Right atrium auricular region (tissue), 2 donors: ENCODE data around the gene SCGB3A2. TPM values are rescaled to one million over a fixed set of nuclear protein-coding genes. Genes with fewer than 3 reads are reported as not detected.

Source experiments
- DNase-seq: peaks from one replicate; pipeline ENCODE4 v3.0.0-alpha.2; 2019; ENCODE audit warnings: low spot score
- H3K27ac ChIP-seq, 2 donors: fragments of 200-600 bp; sonication (generic); 1 replicate in 1 of 2; 2 replicates in 1 of 2; pipeline ENCODE4 v1.5.1; 2016 to 2019
- H3K27me3 ChIP-seq, 2 donors: fragments of 200-600 bp; sonication (generic); one replicate each; pipeline versions ENCODE4 v1.5.1 to v1.6.0; 2017 to 2019
- H3K36me3 ChIP-seq: fragments of 200-600 bp; sonication (generic); one replicate; pipeline ENCODE4 v1.5.1; 2016
- H3K4me1 ChIP-seq, 2 donors: fragments of 200-600 bp; sonication (generic); one replicate each; pipeline versions ENCODE4 v1.5.1 to v1.6.0; 2017 to 2019
- H3K4me3 ChIP-seq, 2 donors: fragments of 200-600 bp; sonication (generic); 1 replicate in 1 of 2; 2 replicates in 1 of 2; pipeline ENCODE4 v1.5.1; 2017 to 2019; ENCODE audit warnings: mild to moderate bottlenecking in 1 of 2, moderate library complexity in 1 of 2
- H3K9me3 ChIP-seq, 2 donors: fragments of 200-600 bp; sonication (generic); one replicate each; pipeline ENCODE4 v1.5.1; 2019
- CTCF ChIP-seq, 2 donors: fragments of 200-600 bp; sonication (generic); IDR thresholded peaks; one replicate each; pipeline ENCODE4 v1.5.1; 2019; ENCODE audit warnings: antibody characterized with exemption in 2 of 2
- total RNA-seq, 2 donors: library from RNA; depleted of rRNA; stranded (reverse); fragments of >200 nt; gene quantifications; one replicate each; pipeline ENCODE4 v1.1.0, GENCODE V29; 2016

The SCGB3A2 gene
- total RNA-seq, 2 donors from 2014 or later = not detected

GRCh38 chr5:147876626-147877025, 1.9 kb upstream of the SCGB3A2 start:
- no peak for DNase-seq
- H3K27me3 ChIP-seq = no peaks in the 10 kb centered on the region
- H3K9me3 ChIP-seq = no peaks in the 10 kb centered on the region
- H3K4me3 ChIP-seq = no peak overlapping the region
- no peak for TF ChIP-seq CTCF (IDR thresholded peaks at IDR 0.05)
- H3K4me1 ChIP-seq = no peaks in the 10 kb centered on the region
- no peak overlapping the region for H3K27ac ChIP-seq
- no peaks in the 10 kb centered on the region for H3K36me3 ChIP-seq

GRCh38 chr5:147879784-147880183, 1.3 kb downstream of the SCGB3A2 start:
- Histone ChIP-seq H3K36me3 (no peaks in the 10 kb centered on the region), H3K27ac (no peak overlapping the region), H3K27me3 (no peaks in the 10 kb centered on the region), H3K9me3 (no peaks in the 10 kb centered on the region), H3K4me3 (no peak overlapping the region), H3K4me1 (no peaks in the 10 kb centered on the region)
- no peak for DNase-seq
- TF ChIP-seq CTCF (IDR thresholded peaks at IDR 0.05) = no peak

- no peak for TF ChIP-seq CTCF (IDR thresholded peaks at IDR 0.05)
- H3K9me3 ChIP-seq = no peaks in the 10 kb centered on the region
- H3K27ac ChIP-seq = no peak overlapping the region
- no peak for DNase-seq
- no peaks in the 10 kb centered on the region for H3K4me1 ChIP-seq
- H3K36me3 ChIP-seq = no peaks in the 10 kb centered on the region
- no peaks in the 10 kb centered on the region for H3K27me3 ChIP-seq
- H3K4me3 ChIP-seq = no peak overlapping the region
Observed at GRCh38 chr5:147880487-147880886, 2.0 kb downstream of the SCGB3A2 start.

- DNase-seq = no peak
- Histone ChIP-seq H3K4me3 (no peak overlapping the region), H3K27me3 (no peaks in the 10 kb centered on the region), H3K9me3 (no peaks in the 10 kb centered on the region), H3K27ac (no peak overlapping the region), H3K4me1 (no peaks in the 10 kb centered on the region), H3K36me3 (no peaks in the 10 kb centered on the region)
- no peak for TF ChIP-seq CTCF (IDR thresholded peaks at IDR 0.05)
Observed at GRCh38 chr5:147882586-147883313, 4.2 kb downstream of the SCGB3A2 start.

GRCh38 chr5:147887026-147887627, 8.6 kb downstream of the SCGB3A2 start:
- Histone ChIP-seq H3K4me3 (no peak overlapping the region), H3K27ac (no peak overlapping the region), H3K36me3 (no peaks in the 10 kb centered on the region), H3K9me3 (no peaks in the 10 kb centered on the region), H3K4me1 (no peaks in the 10 kb centered on the region), H3K27me3 (no peaks in the 10 kb centered on the region)
- no peak for DNase-seq
- peak; percentile 47 to 69 for TF ChIP-seq CTCF (IDR thresholded peaks at IDR 0.05)
